Neutrophil (primary cell): Measurements from ENCODE around the gene OAF.

Source experiments
- H3K27ac ChIP-seq: fragments of 200-600 bp; sonication (generic); 2 replicates; pipeline ENCODE4 v1.5.1; 2016; ENCODE audit warnings: mild to moderate bottlenecking, moderate library complexity
- H3K27me3 ChIP-seq: fragments of 200-600 bp; sonication (generic); 2 replicates; pipeline ENCODE4 v1.6.0; 2016; ENCODE audit warnings: mild to moderate bottlenecking
- H3K36me3 ChIP-seq: fragments of 200-600 bp; sonication (generic); 2 replicates; pipeline ENCODE4 v1.5.1; 2017
- H3K4me1 ChIP-seq, 2 experiments: fragments of 200-600 bp in 1 of 2; sonication (generic) in 1 of 2; 1 replicate in 1 of 2; 2 replicates in 1 of 2; pipeline versions ENCODE4 v1.5.1 to v1.6.1; 2013 to 2016; ENCODE audit warnings: low read depth in 1 of 2, low read length in 1 of 2, mild to moderate bottlenecking in 1 of 2, moderate library complexity in 1 of 2; ENCODE audit not compliant: control insufficient read depth in 1 of 2, insufficient read depth in 1 of 2
- H3K4me3 ChIP-seq, 2 experiments: fragments of 200-600 bp in 1 of 2; sonication (generic) in 1 of 2; 1 replicate in 1 of 2; 2 replicates in 1 of 2; pipeline ENCODE4 v1.5.1; 2013 to 2016; ENCODE audit warnings: low read depth in 1 of 2, low read length in 1 of 2, mild to moderate bottlenecking in 1 of 2, moderate library complexity in 1 of 2
- H3K9me3 ChIP-seq: fragments of 200-600 bp; sonication (generic); 2 replicates; pipeline ENCODE4 v1.5.1; 2016
- TF ChIP-seq, protein P1 (sequence below): fragments of 200-600 bp; sonication (generic); IDR thresholded peaks from 2 replicates; pipeline ENCODE4 v1.5.1; 2016; ENCODE audit warnings: antibody characterized with exemption

OAF gene

DNA sequence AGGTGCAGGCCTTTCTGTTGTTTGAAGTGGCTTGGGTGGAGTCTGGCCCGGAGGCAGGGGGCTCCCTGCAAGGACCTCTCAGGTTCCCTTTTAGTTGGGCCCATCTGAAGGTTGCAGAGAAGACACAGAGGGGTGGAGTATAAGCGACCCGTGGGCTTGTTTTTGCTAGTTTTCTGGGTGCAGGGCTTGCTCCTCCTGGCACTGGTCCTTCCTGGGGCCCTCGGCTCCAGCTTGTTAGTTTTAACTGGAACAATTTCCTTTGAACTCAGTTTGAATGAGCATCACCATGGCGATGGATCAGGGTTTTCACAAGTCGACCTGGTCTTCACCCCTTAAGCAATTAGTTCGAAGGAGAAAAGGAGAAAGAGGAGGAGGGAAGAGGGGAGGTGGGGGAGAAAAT lies 28.5 kb upstream of the OAF start:
- Histone ChIP-seq H3K36me3 (no peaks in the 10 kb centered on the region), H3K27ac (no peak overlapping the region), H3K4me3 (no peak overlapping the region), H3K27me3 (peaks cover 13% of the 10 kb centered on the region), H3K9me3 (no peaks in the 10 kb centered on the region), H3K4me1 (no peaks in the 10 kb centered on the region)
- TF ChIP-seq, protein P1, sequence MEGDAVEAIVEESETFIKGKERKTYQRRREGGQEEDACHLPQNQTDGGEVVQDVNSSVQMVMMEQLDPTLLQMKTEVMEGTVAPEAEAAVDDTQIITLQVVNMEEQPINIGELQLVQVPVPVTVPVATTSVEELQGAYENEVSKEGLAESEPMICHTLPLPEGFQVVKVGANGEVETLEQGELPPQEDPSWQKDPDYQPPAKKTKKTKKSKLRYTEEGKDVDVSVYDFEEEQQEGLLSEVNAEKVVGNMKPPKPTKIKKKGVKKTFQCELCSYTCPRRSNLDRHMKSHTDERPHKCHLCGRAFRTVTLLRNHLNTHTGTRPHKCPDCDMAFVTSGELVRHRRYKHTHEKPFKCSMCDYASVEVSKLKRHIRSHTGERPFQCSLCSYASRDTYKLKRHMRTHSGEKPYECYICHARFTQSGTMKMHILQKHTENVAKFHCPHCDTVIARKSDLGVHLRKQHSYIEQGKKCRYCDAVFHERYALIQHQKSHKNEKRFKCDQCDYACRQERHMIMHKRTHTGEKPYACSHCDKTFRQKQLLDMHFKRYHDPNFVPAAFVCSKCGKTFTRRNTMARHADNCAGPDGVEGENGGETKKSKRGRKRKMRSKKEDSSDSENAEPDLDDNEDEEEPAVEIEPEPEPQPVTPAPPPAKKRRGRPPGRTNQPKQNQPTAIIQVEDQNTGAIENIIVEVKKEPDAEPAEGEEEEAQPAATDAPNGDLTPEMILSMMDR = no peak

DNA sequence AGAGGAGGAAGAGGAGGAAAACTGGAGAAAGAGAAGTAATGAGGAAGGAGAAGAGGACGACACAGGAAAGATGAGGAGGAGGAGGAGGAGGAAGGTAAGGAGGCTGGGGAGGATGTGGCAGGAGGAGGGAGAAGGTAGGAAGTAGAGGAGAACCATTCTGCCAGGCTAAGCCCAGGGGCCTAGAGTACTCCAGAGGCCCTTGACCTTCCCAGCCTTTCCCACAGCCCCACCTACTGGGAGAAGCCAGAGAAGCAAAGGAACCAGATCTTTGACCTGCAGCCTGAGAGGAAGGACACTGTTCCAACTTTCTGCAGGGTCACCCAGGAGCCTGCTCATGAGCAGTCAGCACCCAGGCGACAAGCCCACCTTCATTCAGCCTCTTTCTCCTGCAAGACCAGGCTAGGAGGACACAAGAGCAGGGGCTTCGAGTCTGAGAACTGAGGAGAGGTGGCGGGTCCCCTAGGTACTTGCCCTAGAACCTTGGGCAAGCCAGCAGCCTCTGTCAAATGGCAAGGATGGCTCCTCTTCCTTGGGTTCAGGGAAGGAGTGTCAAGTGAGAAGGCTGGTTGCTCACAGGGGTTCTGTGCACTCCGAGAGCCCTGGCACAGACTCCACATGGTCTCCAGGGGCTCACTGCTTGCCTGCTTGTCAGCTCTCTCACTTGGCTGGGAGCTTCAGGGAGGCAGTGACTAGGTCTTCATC lies 27.9 kb upstream of the OAF start:
- H3K4me3 ChIP-seq = no peak overlapping the region
- H3K27me3 ChIP-seq = peaks cover 13% of the 10 kb centered on the region
- H3K9me3 ChIP-seq = no peaks in the 10 kb centered on the region
- TF ChIP-seq, protein P1 = no peak
- no peaks in the 10 kb centered on the region for H3K36me3 ChIP-seq
- H3K27ac ChIP-seq = no peak overlapping the region
- no peaks in the 10 kb centered on the region for H3K4me1 ChIP-seq

DNA sequence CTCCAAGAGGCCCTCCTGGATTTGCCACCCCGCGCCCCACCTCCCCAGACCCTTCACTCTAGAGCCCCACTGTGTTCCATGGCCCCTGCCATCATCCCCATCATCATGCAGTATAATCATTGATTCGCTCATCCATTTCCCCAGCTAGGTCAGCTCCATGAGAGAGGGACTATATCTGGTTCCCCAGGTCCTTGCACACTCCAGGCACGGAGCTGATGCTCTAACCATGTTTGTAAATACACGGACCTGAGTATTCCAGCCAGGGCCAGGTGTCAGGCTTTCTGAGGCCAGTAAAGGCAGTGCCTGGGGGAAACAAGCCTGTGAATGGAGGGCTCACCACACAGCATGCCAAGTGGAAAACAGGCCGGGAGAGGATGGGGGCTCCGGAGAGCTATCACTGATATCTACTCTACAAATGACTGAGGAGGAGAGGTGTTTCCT lies 27.1 kb upstream of the OAF start:
- TF ChIP-seq, protein P1 = no peak
- Histone ChIP-seq H3K4me1 (no peaks in the 10 kb centered on the region), H3K36me3 (no peaks in the 10 kb centered on the region)

DNA sequence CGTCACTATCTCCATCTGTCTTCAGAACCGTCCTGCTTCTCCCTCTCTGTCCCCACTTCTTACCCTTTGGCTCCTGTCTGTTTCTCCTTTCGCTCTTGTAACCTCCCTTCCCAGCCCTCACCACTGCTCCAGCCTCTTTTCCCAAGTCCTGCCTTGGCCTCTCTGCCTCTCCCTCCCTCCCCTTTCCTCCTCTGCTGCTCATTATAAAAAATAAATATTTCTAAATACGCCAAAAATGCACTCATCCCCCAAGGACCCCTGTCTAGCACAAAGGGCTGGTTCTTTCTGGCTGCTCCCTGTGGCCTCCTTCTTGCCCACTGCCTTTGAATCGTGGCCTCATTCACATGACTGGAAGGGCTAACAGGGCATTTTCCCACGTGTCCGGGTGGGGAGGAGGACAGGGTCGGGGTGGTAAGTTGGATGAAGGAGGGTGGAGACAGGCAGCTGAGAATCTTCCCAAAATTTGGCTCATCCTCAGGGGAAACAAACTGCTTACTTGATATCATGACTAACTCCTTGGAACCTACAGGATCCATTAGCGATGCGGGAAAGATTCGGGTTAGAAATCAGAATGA lies 26.4 kb upstream of the OAF start:
- TF ChIP-seq, protein P1 = no peak
- Histone ChIP-seq H3K4me1 (no peaks in the 10 kb centered on the region), H3K4me3 (no peak overlapping the region), H3K27me3 (peaks cover 13% of the 10 kb centered on the region), H3K36me3 (no peaks in the 10 kb centered on the region), H3K9me3 (no peaks in the 10 kb centered on the region), H3K27ac (no peak overlapping the region)

More for the DNA sequence above, 27.1 kb upstream of the OAF start:
- H3K4me3 ChIP-seq = no peak overlapping the region
- H3K9me3 ChIP-seq = no peaks in the 10 kb centered on the region
- peaks cover 13% of the 10 kb centered on the region for H3K27me3 ChIP-seq
- H3K27ac ChIP-seq = no peak overlapping the region

DNA sequence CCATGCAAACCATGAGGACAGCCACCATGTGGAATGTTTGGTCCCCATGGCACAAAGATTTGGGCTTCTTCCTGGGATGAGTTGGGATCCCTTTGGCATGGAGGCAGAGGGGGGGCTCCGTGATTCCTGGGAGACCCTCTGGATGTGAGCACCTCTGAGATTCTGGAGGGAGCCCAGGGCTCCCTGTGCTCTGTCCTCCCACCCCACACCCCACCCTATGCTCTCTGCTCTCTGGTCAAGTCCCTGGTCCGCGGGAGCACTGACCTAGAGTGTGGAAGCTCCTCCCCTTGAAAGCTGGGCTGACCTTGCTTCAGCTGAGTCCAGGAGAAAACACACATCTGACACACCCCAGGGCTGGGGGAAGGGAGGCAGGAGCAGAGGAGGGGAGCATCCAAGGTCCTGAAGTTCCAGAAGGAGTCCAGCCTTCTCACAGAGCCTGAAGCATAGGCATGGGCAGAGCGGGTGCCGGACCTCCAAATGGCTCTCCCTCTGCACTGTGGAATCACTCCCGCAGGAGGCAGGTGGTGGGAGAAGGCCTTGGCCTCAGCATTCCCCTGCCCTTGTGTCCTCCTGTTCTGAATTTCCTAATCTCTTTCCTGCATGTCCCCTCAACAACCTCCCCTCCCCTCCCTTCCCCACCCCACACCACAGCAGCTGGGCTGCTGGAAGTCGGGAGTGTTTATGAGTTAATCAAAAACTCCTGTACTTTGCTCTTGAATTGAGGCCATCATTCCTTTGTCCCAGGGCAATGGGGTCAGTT lies 25.7 kb upstream of the OAF start:
- Histone ChIP-seq H3K4me3 (no peak overlapping the region), H3K36me3 (no peaks in the 10 kb centered on the region)

More for the DNA sequence above, 25.7 kb upstream of the OAF start:
- Histone ChIP-seq H3K4me1 (no peaks in the 10 kb centered on the region), H3K27ac (no peak overlapping the region), H3K27me3 (peaks cover 13% of the 10 kb centered on the region), H3K9me3 (no peaks in the 10 kb centered on the region)
- TF ChIP-seq, protein P1 = no peak
